Breast epithelium (tissue), 3 donors: ENCODE data around the gene CACNG8.

Source experiments
- POLR2A ChIP-seq: fragments of 450-650 bp; IDR thresholded peaks from one replicate; pipeline ENCODE4 v1.6.1; 2016; ENCODE audit warnings: antibody characterized with exemption, mild to moderate bottlenecking, moderate library complexity
- TF ChIP-seq, protein P1 (sequence below), 3 donors: fragments of 450-650 bp; IDR thresholded peaks; one replicate each; pipeline ENCODE4 v1.5.1; 2016 to 2017; ENCODE audit warnings: antibody characterized with exemption in 3 of 3, mild to moderate bottlenecking in 3 of 3, moderate library complexity in 3 of 3

GRCh38 chr19:53951947-53952346 lies 10.8 kb upstream of the CACNG8 start:
- no peak for TF ChIP-seq POLR2A
- TF ChIP-seq, protein P1, sequence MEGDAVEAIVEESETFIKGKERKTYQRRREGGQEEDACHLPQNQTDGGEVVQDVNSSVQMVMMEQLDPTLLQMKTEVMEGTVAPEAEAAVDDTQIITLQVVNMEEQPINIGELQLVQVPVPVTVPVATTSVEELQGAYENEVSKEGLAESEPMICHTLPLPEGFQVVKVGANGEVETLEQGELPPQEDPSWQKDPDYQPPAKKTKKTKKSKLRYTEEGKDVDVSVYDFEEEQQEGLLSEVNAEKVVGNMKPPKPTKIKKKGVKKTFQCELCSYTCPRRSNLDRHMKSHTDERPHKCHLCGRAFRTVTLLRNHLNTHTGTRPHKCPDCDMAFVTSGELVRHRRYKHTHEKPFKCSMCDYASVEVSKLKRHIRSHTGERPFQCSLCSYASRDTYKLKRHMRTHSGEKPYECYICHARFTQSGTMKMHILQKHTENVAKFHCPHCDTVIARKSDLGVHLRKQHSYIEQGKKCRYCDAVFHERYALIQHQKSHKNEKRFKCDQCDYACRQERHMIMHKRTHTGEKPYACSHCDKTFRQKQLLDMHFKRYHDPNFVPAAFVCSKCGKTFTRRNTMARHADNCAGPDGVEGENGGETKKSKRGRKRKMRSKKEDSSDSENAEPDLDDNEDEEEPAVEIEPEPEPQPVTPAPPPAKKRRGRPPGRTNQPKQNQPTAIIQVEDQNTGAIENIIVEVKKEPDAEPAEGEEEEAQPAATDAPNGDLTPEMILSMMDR (IDR thresholded peaks at IDR 0.05), result no peak
